Trophoblast cell (in vitro differentiated cells and primary cell): ENCODE data around the gene GZMA.

Experiments used
- DNase-seq, 2 donors: peaks; one replicate each; pipeline ENCODE4 v3.0.0-alpha.2; 2016
- H2AFZ ChIP-seq: 2 replicates; pipeline ENCODE4 v1.6.1; 2013; ENCODE audit warnings: low read length, moderate library complexity, mild to moderate bottlenecking; ENCODE audit not compliant: insufficient read depth, poor library complexity
- H2AK5ac ChIP-seq: 2 replicates; pipeline ENCODE4 v1.6.1; 2013; ENCODE audit warnings: mild to moderate bottlenecking, low read length
- H2BK120ac ChIP-seq: 2 replicates; pipeline ENCODE4 v1.6.1; 2013; ENCODE audit warnings: low read length, mild to moderate bottlenecking, moderate library complexity; ENCODE audit not compliant: insufficient read depth, poor library complexity
- H2BK12ac ChIP-seq: 2 replicates; pipeline ENCODE4 v1.6.1; 2013; ENCODE audit warnings: mild to moderate bottlenecking, low read length, moderate library complexity
- H2BK5ac ChIP-seq: 2 replicates; pipeline ENCODE4 v1.6.1; 2013; ENCODE audit warnings: low read length, low read depth, moderate library complexity, mild to moderate bottlenecking; ENCODE audit not compliant: poor library complexity
- H3K14ac ChIP-seq: 2 replicates; pipeline ENCODE4 v1.6.1; 2013; ENCODE audit warnings: mild to moderate bottlenecking, low read length
- H3K18ac ChIP-seq: 2 replicates; pipeline ENCODE4 v1.6.1; 2013; ENCODE audit warnings: mild to moderate bottlenecking, low read length
- H3K23ac ChIP-seq: 2 replicates; pipeline ENCODE4 v1.6.1; 2013; ENCODE audit warnings: low read length
- H3K27ac ChIP-seq: 2 replicates; pipeline ENCODE4 v1.5.1; 2013; ENCODE audit warnings: low read depth, mild to moderate bottlenecking, inconsistent platforms, low read length, moderate library complexity
- H3K27me3 ChIP-seq: 2 replicates; pipeline ENCODE4 v1.6.1; 2013; ENCODE audit warnings: inconsistent platforms, mild to moderate bottlenecking, low read length, moderate library complexity; ENCODE audit not compliant: insufficient read depth
- H3K36me3 ChIP-seq, 2 experiments: 1 replicate in 1 of 2; 2 replicates in 1 of 2; pipeline ENCODE4 v1.6.1; 2013; ENCODE audit warnings: low read length in 2 of 2, mild to moderate bottlenecking in 2 of 2, moderate library complexity in 1 of 2; ENCODE audit not compliant: insufficient read depth in 2 of 2, control insufficient read depth in 1 of 2
- H3K4ac ChIP-seq: 2 replicates; pipeline ENCODE4 v1.6.1; 2013; ENCODE audit warnings: low read depth, mild to moderate bottlenecking, low read length, moderate library complexity
- H3K4me1 ChIP-seq, 2 experiments: 1 replicate in 1 of 2; 2 replicates in 1 of 2; pipeline ENCODE4 v1.6.1; 2013; ENCODE audit warnings: low read length in 2 of 2, mild to moderate bottlenecking in 2 of 2, moderate library complexity in 1 of 2; ENCODE audit not compliant: insufficient read depth in 2 of 2, control insufficient read depth in 1 of 2
- H3K4me2 ChIP-seq: 2 replicates; pipeline ENCODE4 v1.6.1; 2013; ENCODE audit warnings: inconsistent platforms, mild to moderate bottlenecking, low read length, moderate library complexity
- H3K4me3 ChIP-seq: 2 replicates; pipeline ENCODE4 v1.5.1; 2013; ENCODE audit warnings: mild to moderate bottlenecking, low read depth, low read length, inconsistent platforms
- H3K79me1 ChIP-seq: one replicate; pipeline ENCODE4 v1.6.1; 2013; ENCODE audit warnings: low read length
- H3K79me2 ChIP-seq: 2 replicates; pipeline ENCODE4 v1.6.1; 2013; ENCODE audit warnings: low read length, mild to moderate bottlenecking; ENCODE audit not compliant: control insufficient read depth, insufficient read depth, poor library complexity
- H3K9ac ChIP-seq: 2 replicates; pipeline ENCODE4 v1.6.1; 2013; ENCODE audit warnings: mild to moderate bottlenecking, low read length
- H3K9me3 ChIP-seq: 2 replicates; pipeline ENCODE4 v1.6.1; 2013; ENCODE audit warnings: low read depth, mild to moderate bottlenecking, control low read depth, inconsistent platforms, low read length; ENCODE audit not compliant: insufficient read depth
- H4K12ac ChIP-seq: 2 replicates; pipeline ENCODE4 v1.6.1; 2013; ENCODE audit warnings: low read depth, mild to moderate bottlenecking, low read length, moderate library complexity
- H4K8ac ChIP-seq: 2 replicates; pipeline ENCODE4 v1.6.1; 2013; ENCODE audit warnings: low read depth, mild to moderate bottlenecking, low read length, moderate library complexity
- H4K91ac ChIP-seq: one replicate; pipeline ENCODE4 v1.6.1; 2013; ENCODE audit warnings: low read depth, mild to moderate bottlenecking, low read length, moderate library complexity
- WGBS: extraction: QIAGEN DNeasy Blood & Tissue Kit; methylation state at CpG from one replicate; pipeline ENCODE4 v1.1.7; 2013; ENCODE audit warnings: missing lambda C conversion rate; ENCODE audit not compliant: insufficient read length, insufficient coverage; ENCODE audit errors: extremely low coverage; 5-methylcytosine and 5-hydroxymethylcytosine counted together

GZMA gene

GRCh38 chr5:55123365-55123764 lies 20.9 kb downstream of the GZMA start:
- no peaks in the 10 kb centered on the region for H3K79me2 ChIP-seq
- H3K14ac ChIP-seq, result no peak overlapping the region
- no peak overlapping the region for H2AK5ac ChIP-seq
- H3K4ac ChIP-seq, result no peak overlapping the region
- no peak overlapping the region for H4K8ac ChIP-seq
- H3K27ac ChIP-seq, result no peak overlapping the region
- no peak overlapping the region for H2BK12ac ChIP-seq
- H3K79me1 ChIP-seq, result no peaks in the 10 kb centered on the region
- no peak overlapping the region for H4K91ac ChIP-seq
- no peaks in the 10 kb centered on the region for H3K27me3 ChIP-seq
- whole genome bisulfite sequencing, result no CpG with 5 or more reads among the region's 3 CpGs
- no peak overlapping the region for H3K18ac ChIP-seq
- DNase-seq, result no peak
- H2BK5ac ChIP-seq, result no peak overlapping the region
- no peak overlapping the region for H3K23ac ChIP-seq
- no peak overlapping the region for H3K4me2 ChIP-seq
- no peak overlapping the region for H4K12ac ChIP-seq
- no peaks in the 10 kb centered on the region for H3K36me3 ChIP-seq
- no peak overlapping the region for H3K4me3 ChIP-seq
- H3K9ac ChIP-seq, result no peak overlapping the region
- H2AFZ ChIP-seq, result no peak overlapping the region
- no peaks in the 10 kb centered on the region for H3K9me3 ChIP-seq
- no peaks in the 10 kb centered on the region for H3K4me1 ChIP-seq
- no peak overlapping the region for H2BK120ac ChIP-seq

DNA sequence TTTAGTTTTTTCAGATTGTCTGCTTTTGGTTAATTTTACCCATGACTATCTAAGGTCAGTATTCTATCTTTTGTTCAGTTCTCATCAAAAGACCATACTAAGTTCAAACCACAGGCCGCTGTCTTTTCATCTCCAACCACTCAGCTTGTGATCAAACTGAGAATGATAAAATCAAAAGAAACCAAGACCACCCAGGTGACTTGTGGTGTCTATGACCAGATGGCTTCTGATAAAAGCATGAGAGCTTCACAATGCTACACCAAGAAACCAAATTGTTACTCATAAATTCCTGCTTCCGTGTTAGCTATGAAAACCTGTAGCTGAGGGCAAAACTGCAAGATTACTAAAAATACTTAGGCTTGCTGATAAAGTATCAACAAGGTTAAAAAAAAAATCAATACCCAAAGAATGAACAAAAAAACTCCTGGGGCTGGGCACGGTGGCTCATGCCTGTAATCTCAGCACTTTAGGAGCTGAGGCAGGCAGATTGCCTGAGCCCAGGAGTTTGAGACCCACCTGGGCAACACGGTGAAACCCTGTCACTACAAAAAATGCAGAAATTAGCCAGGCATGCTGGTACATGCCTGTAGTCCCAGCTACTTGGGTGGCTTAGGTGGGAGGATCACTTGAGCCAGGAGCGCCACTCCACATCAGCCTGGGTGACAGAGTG lies 31.7 kb downstream of the GZMA start:
- no peaks in the 10 kb centered on the region for H3K36me3 ChIP-seq
- H3K79me1 ChIP-seq, result no peaks in the 10 kb centered on the region
- no peaks in the 10 kb centered on the region for H3K27me3 ChIP-seq
- H2BK120ac ChIP-seq, result no peak overlapping the region
- no peak overlapping the region for H4K8ac ChIP-seq
- H3K18ac ChIP-seq, result no peak overlapping the region
- H3K27ac ChIP-seq, result no peak overlapping the region
- no peak overlapping the region for H2AFZ ChIP-seq
- no CpG with 5 or more reads among the region's 5 CpGs for WGBS
- no peak overlapping the region for H3K9ac ChIP-seq
- no peak overlapping the region for H4K12ac ChIP-seq
- H3K9me3 ChIP-seq, result no peaks in the 10 kb centered on the region
- H2BK5ac ChIP-seq, result no peak overlapping the region
- no peak overlapping the region for H3K23ac ChIP-seq
- no peaks in the 10 kb centered on the region for H3K79me2 ChIP-seq
- H3K4me3 ChIP-seq, result no peak overlapping the region
- no peaks in the 10 kb centered on the region for H3K4me1 ChIP-seq
- peak; percentile 20 to 46 for DNase-seq
- H4K91ac ChIP-seq, result no peak overlapping the region
- no peak overlapping the region for H3K4me2 ChIP-seq
- no peak overlapping the region for H2BK12ac ChIP-seq
- no peak overlapping the region for H3K4ac ChIP-seq
- H2AK5ac ChIP-seq, result no peak overlapping the region
- H3K14ac ChIP-seq, result no peak overlapping the region

DNA sequence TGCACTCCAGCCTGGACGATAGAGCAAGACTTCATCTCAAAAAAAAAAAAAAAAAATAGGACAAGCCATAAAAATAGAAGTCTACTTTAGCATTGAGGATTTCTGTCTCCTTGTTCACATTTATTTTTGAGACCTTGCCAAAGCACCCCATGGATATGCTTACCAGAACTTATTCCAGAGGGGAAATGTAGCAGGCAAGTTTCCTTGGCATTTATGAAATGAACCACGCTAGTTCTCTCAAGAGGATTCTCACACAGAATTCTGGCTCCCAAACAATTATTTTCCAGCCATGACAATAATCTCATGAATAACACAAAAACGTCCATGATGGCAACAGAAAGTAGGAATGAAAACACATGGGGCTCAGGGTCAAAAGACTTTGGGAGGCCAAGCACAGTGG lies 34.1 kb downstream of the GZMA start:
- no peak overlapping the region for H4K91ac ChIP-seq
- H3K27ac ChIP-seq, result no peak overlapping the region
- H2AFZ ChIP-seq, result no peak overlapping the region
- no peak overlapping the region for H2BK120ac ChIP-seq
- H2AK5ac ChIP-seq, result no peak overlapping the region
- H3K4ac ChIP-seq, result no peak overlapping the region
- no CpG with 5 or more reads among the region's 3 CpGs for WGBS
- no peaks in the 10 kb centered on the region for H3K4me1 ChIP-seq
- no peak overlapping the region for H3K4me2 ChIP-seq
- no peak overlapping the region for H2BK5ac ChIP-seq
- no peak overlapping the region for H4K8ac ChIP-seq
- H3K4me3 ChIP-seq, result no peak overlapping the region
- H2BK12ac ChIP-seq, result no peak overlapping the region
- no peaks in the 10 kb centered on the region for H3K79me2 ChIP-seq
- H4K12ac ChIP-seq, result no peak overlapping the region
- H3K18ac ChIP-seq, result no peak overlapping the region
- H3K79me1 ChIP-seq, result no peaks in the 10 kb centered on the region
- H3K9ac ChIP-seq, result no peak overlapping the region
- no peak overlapping the region for H3K14ac ChIP-seq
- no peaks in the 10 kb centered on the region for H3K27me3 ChIP-seq
- no peak overlapping the region for H3K23ac ChIP-seq
- no peaks in the 10 kb centered on the region for H3K36me3 ChIP-seq
- DNase-seq, result no peak
- no peaks in the 10 kb centered on the region for H3K9me3 ChIP-seq

DNA sequence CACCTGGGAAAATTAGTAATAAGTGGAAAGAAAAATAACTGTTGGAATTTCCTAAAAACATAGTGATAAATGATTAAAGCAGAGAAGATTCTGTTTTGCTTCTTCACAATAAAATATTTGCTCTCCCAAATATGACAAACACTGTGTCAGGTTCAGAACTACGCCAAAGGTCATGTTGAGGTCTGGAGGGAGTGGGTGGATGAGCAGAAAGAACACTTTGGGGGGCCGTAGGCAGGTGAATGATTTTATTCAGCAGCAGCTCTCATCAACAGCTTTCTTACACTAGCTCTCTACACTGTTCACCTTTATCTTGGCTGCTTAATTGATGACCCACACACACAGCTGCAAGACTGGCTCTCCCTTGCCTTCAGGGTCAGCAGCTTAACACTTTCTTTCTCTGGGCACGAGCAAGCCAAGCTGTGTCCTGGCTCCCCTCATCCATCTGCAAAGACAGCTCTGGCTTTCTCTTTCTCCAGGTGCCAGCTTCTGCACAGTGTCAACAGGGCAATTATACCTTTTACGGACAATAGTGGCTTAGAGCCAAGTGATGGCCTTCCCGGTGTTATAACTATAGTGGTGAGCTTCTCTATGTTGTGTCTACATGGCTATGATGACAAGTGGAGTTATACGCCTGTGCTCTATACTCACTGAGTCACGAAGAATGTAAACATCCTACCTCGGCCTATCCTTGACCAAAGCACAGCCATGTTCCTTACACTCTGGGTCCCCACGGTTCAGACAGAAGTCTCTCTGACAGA lies 38.6 kb downstream of the GZMA start:
- no peak overlapping the region for H3K4me3 ChIP-seq
- no peaks in the 10 kb centered on the region for H3K9me3 ChIP-seq
- H4K91ac ChIP-seq, result no peak overlapping the region
- no peak overlapping the region for H3K4ac ChIP-seq
- H3K4me2 ChIP-seq, result no peak overlapping the region
- no peaks in the 10 kb centered on the region for H3K79me2 ChIP-seq
- no peaks in the 10 kb centered on the region for H3K4me1 ChIP-seq
- H3K79me1 ChIP-seq, result no peaks in the 10 kb centered on the region
- no peak overlapping the region for H3K27ac ChIP-seq
- H2BK5ac ChIP-seq, result no peak overlapping the region
- no peaks in the 10 kb centered on the region for H3K36me3 ChIP-seq
- no CpG with 5 or more reads among the region's 9 CpGs for WGBS
- no peak overlapping the region for H3K18ac ChIP-seq
- H2BK120ac ChIP-seq, result no peak overlapping the region
- H2BK12ac ChIP-seq, result no peak overlapping the region
- H3K23ac ChIP-seq, result no peak overlapping the region
- no peak for DNase-seq
- H2AFZ ChIP-seq, result no peak overlapping the region
- no peak overlapping the region for H2AK5ac ChIP-seq
- H3K9ac ChIP-seq, result no peak overlapping the region
- no peak overlapping the region for H4K12ac ChIP-seq
- no peak overlapping the region for H3K14ac ChIP-seq
- no peaks in the 10 kb centered on the region for H3K27me3 ChIP-seq
- H4K8ac ChIP-seq, result no peak overlapping the region
